Upper lobe of right lung (tissue), 1 donor: ENCODE results near the gene TUBGCP3. TPM values are rescaled to one million over a fixed set of nuclear protein-coding genes. Genes with fewer than 3 reads are reported as not detected.
"Not testable (repeated sequence)": the region's sequence is repeated elsewhere in the genome, so short reads cannot be mapped to it uniquely, and the experiment has no call there.

Source experiments
- ATAC-seq: fragments of 200-7000 bp; cut with Tn5 transposase; one replicate; pipeline ENCODE4 v1.9.1; 2020; ENCODE audit warnings: mild to moderate bottlenecking, moderate library complexity
- DNase-seq: peaks from one replicate; pipeline ENCODE4 v3.0.0-alpha.2; 2020
- H3K27ac ChIP-seq: fragments of 200-600 bp; one replicate; pipeline ENCODE4 v1.8.0; 2022
- H3K27me3 ChIP-seq: fragments of 200-600 bp; one replicate; pipeline ENCODE4 v1.8.0; 2022; ENCODE audit warnings: mild to moderate bottlenecking
- H3K36me3 ChIP-seq: fragments of 200-600 bp; one replicate; pipeline ENCODE4 v1.8.0; 2022
- H3K4me1 ChIP-seq: fragments of 200-600 bp; one replicate; pipeline ENCODE4 v1.8.0; 2022
- H3K4me3 ChIP-seq: fragments of 200-600 bp; one replicate; pipeline ENCODE4 v1.8.0; 2022; ENCODE audit warnings: mild to moderate bottlenecking
- H3K9me3 ChIP-seq: fragments of 200-600 bp; one replicate; pipeline ENCODE4 v1.8.0; 2022
- intact Hi-C: fragments of 100-400 bp; cut with DNase I; formaldehyde crosslinking; loops from one replicate; pipeline ENCODE4 v1.11.0; 2022
- total RNA-seq: library from RNA; stranded (reverse); fragmentation: NEBNext Ultra II Directional; extraction: Animal tissue kit (Norgen Biotek cat#: 25700); gene quantifications from one replicate; pipeline ENCODE4 v1.2.1, GENCODE V29; 2021
- TF ChIP-seq, protein P1 (sequence below): fragments of 200-600 bp; IDR thresholded peaks from one replicate; pipeline ENCODE4 v1.8.0; 2022; ENCODE audit warnings: antibody characterized with exemption
- donor health status: DM: no; HTN: yes; CAD: no; lungs with severe emphysema.

TUBGCP3 gene
- total RNA-seq, 1 donor from 2014 or later = 33.9 TPM

DNA sequence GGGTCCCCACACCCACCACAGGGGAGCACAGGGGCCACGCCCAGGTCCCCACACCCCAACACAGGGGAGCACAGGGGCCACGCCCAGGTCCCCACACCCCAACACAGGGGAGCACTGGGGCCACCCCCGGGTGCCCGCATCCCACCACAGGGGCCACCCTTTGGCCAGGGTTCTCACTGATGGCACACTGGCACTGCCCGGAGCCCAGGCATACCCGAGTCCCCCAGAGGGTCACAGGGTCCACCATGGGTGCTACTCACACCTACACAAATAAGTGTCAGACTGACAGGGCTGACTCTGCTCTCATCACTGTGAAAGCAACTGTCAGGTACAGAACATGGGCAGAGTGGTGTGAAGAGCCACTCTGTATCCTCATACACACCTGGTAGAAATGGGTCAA, 98.8 kb downstream of the TUBGCP3 start:
- Histone ChIP-seq H3K27me3 (no peaks in the 10 kb centered on the region), H3K27ac (no peak overlapping the region), H3K9me3 (no peaks in the 10 kb centered on the region), H3K4me3 (no peak overlapping the region), H3K36me3 (peaks cover 7% of the 10 kb centered on the region), H3K4me1 (no peaks in the 10 kb centered on the region)
- intact Hi-C loops = no loop called here
- TF ChIP-seq, protein P1, sequence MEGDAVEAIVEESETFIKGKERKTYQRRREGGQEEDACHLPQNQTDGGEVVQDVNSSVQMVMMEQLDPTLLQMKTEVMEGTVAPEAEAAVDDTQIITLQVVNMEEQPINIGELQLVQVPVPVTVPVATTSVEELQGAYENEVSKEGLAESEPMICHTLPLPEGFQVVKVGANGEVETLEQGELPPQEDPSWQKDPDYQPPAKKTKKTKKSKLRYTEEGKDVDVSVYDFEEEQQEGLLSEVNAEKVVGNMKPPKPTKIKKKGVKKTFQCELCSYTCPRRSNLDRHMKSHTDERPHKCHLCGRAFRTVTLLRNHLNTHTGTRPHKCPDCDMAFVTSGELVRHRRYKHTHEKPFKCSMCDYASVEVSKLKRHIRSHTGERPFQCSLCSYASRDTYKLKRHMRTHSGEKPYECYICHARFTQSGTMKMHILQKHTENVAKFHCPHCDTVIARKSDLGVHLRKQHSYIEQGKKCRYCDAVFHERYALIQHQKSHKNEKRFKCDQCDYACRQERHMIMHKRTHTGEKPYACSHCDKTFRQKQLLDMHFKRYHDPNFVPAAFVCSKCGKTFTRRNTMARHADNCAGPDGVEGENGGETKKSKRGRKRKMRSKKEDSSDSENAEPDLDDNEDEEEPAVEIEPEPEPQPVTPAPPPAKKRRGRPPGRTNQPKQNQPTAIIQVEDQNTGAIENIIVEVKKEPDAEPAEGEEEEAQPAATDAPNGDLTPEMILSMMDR = no peak
- ATAC-seq (peak; percentile 24), DNase-seq (no peak)

DNA sequence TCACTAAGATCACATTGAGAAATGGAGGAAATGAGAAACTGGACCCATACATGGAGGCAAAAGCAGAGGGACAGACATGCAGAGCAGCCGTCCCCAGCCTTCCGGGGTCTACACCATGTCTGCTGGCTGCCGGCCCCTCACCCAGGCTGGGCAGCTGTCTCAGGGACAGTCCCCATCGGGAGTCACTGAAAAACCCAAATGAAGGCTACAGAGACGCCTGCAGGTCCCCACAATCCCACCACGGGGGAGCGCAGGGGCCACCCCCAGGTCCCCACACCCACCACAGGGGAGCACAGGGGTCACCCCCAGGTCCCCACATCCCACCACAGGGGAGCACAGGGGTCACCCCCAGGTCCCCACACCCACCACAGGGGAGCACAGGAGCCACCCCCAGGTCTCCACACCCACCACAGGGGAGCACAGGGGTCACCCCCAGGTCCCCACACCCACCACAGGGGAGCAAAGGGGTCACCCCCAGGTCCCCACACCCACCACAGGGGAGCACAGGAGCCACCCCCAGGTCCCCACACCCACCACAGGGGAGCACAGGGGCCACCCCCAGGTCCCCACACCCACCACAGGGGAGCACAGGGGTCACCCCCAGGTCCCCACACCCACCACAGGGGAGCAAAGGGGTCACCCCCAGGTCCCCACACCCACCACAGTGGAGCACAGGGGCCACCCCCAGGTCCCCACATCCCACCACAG, 99.5 kb downstream of the TUBGCP3 start:
- H3K4me3 ChIP-seq, DNase-seq, H3K27ac ChIP-seq, H3K9me3 ChIP-seq, H3K36me3 ChIP-seq, H3K27me3 ChIP-seq, ATAC-seq, H3K4me1 ChIP-seq, intact Hi-C loops: not testable (repeated sequence)

DNA sequence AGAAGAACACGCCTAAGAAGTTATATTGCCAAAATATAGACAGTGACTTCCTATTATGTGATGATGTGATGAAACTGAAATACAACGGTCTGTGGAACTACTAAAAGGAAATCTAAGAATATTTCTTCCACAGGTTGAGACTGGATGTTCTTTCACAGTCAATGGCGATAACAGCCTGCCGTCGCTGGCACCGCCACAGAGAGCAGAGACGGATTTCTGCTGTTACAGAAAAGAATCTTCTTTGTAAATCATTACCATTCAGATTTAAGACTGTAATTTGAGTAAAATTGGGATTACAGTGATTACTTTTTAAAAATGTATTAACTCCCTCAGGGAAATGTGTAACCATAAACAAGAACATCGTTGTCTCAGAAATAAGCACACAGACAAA, 100.8 kb downstream of the TUBGCP3 start:
- no peak for ATAC-seq
- H3K9me3 ChIP-seq = no peaks in the 10 kb centered on the region
- H3K27me3 ChIP-seq = no peaks in the 10 kb centered on the region
- TF ChIP-seq, protein P1 = no peak
- intact Hi-C loops = no loop called here
- no peak overlapping the region for H3K4me3 ChIP-seq
- no peak overlapping the region for H3K27ac ChIP-seq
- no peak for DNase-seq
- H3K36me3 ChIP-seq = peaks cover 7% of the 10 kb centered on the region
- no peaks in the 10 kb centered on the region for H3K4me1 ChIP-seq

DNA sequence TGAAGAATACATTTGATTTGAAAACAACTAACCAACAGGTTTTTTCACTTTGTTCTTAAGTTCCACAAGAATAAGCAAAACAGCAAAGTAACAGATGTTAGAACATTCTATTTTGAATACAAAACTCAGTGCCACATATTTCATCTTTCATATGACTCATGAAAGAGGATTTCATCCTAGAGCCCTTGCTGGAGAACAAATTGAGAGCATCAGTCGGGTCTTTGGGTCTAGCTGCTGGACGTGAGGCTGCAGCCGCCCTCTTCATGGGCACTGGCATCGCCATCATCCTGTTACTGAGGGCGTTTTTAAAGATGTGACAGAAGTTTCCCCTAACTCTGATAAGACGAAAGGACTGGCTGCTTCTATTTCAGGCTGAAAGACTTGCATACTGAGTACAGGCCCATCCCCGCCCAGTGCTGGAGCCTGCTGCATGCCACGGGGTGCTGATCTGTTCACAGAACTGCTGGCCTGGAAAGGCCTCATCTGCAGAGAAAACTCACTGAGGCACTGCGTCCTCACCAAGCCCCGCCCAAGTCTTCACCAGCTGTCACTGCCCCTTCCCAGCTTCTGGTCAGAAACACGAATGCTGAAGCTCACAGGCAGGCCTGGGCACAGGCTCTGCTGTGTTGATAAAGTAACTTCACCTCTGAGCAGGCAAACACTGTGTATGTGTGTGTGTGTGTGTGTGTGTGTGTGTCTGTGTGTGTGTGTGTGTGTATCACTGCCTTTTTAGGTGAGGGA, 101.4 kb downstream of the TUBGCP3 start:
- H3K4me1 ChIP-seq = no peaks in the 10 kb centered on the region
- H3K36me3 ChIP-seq = peaks cover 7% of the 10 kb centered on the region
- intact Hi-C loops = no loop called here
- ATAC-seq (no peak), DNase-seq (no peak)
- H3K27me3 ChIP-seq = no peaks in the 10 kb centered on the region
- H3K4me3 ChIP-seq = no peak overlapping the region
- TF ChIP-seq, protein P1 = no peak
- no peak overlapping the region for H3K27ac ChIP-seq
- H3K9me3 ChIP-seq = no peaks in the 10 kb centered on the region

GRCh38 chr13:112485814-112486213, 102.1 kb downstream of the TUBGCP3 start:
- intact Hi-C loops, H3K4me3 ChIP-seq, H3K36me3 ChIP-seq: not testable (repeated sequence)

GRCh38 chr13:112483299-112483698, 104.7 kb downstream of the TUBGCP3 start:
- intact Hi-C loops = no loop called here
- ATAC-seq = no peak
- H3K27me3 ChIP-seq = no peaks in the 10 kb centered on the region
- TF ChIP-seq, protein P1 = no peak
- no peak overlapping the region for H3K4me3 ChIP-seq
- no peak overlapping the region for H3K27ac ChIP-seq
- H3K4me1 ChIP-seq = no peaks in the 10 kb centered on the region
- DNase-seq = no peak
- peaks cover 7% of the 10 kb centered on the region for H3K36me3 ChIP-seq
- H3K9me3 ChIP-seq = peaks cover 4% of the 10 kb centered on the region

More at GRCh38 chr13:112485814-112486213, 102.1 kb downstream of the TUBGCP3 start:
- H3K9me3 ChIP-seq, ATAC-seq, H3K27ac ChIP-seq, DNase-seq, H3K4me1 ChIP-seq, H3K27me3 ChIP-seq: not testable (repeated sequence)
